Left ventricle myocardium superior (tissue), 1 donor: ENCODE data around the gene UROD. TPM values are rescaled to one million over a fixed set of nuclear protein-coding genes. Genes with fewer than 3 reads are reported as not detected.
"Not testable (repeated sequence)": the region's sequence is repeated elsewhere in the genome, so short reads cannot be mapped to it uniquely, and the experiment has no call there.

Source experiments
- ATAC-seq: fragments of 200-7000 bp; cut with Tn5 transposase; one replicate; pipeline ENCODE4 v1.9.1; 2020; ENCODE audit warnings: mild to moderate bottlenecking, moderate library complexity
- DNase-seq: peaks from one replicate; pipeline ENCODE4 v3.0.0-alpha.2; 2020
- intact Hi-C: fragments of 100-400 bp; cut with micrococcal nuclease; formaldehyde crosslinking; loops from one replicate; pipeline ENCODE4 v1.11.0; 2022
- long read RNA-seq: library from polyadenylated mRNA; unstranded; transcript quantifications from one replicate; pipeline ENCODE4 v2.0.0, GENCODE V29; 2021
- total RNA-seq: library from RNA; stranded (reverse); fragmentation: NEBNext Ultra II Directional; extraction: Animal tissue kit (Norgen Biotek cat#: 25700); gene quantifications from one replicate; pipeline ENCODE4 v1.2.1, GENCODE V29; 2021
- donor health status: DM: no; HTN: yes; CAD: no; lungs with severe emphysema.

The UROD gene
- total RNA-seq = 84.8 TPM
- long read RNA-seq, transcript UROD-201 (10 exons, 1,300 nt) = major isoform, 82 of 114 reads
- long read RNA-seq, partial matches to known transcripts = 15 of 114 reads
- long read RNA-seq, other reads (novel, unspliced or antisense) = 15 of 114 reads

DNA sequence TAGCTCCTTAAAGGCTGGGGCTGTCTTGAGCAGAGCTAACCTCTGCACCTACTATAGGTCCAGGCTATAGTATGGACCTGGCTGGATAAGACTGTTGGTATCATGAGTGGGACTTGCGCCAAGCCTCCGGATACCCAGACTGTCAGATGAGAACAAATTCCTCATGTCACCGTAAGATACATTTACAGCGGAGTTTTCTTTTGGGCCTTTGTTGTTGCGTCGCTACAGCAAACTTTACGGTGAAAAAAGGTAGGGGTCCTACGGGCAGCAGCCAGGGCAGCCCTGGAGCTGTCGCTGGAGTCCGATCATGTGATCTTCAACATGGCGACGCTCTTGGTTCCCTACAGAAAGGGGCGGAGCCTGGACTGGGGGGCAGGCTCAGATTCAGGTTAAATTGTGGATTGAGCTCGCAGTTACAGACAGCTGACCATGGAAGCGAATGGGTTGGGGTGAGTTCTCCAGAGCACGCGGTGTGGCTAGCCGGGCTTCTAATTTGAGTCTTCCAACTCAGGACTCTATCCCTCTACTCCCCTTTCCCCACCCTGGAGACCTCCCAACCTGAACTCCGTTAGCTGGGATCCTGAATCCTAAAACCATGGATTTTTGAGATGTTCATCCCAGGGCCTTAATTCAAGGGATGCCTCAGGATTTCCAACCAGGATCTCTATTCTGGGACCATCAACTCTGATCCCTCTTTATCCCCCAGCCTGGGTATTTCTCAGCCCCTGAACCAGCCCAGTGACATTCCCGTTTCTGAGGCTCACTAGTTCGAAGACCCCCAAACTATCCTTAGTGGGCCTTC lies at the start of gene UROD:
Gene UROD (plus strand): TSS at position 418 of the 802 bp plus-strand sequence. CDS start 12 bp downstream, at position 430.
- intact Hi-C loops = loop anchor here (10.0 kb wide), 1 partner anchor 483 kb away; the partner anchor contains the start of gene TESK2
- ATAC-seq (peak; percentile 94), DNase-seq (peak; percentile 93)

DNA sequence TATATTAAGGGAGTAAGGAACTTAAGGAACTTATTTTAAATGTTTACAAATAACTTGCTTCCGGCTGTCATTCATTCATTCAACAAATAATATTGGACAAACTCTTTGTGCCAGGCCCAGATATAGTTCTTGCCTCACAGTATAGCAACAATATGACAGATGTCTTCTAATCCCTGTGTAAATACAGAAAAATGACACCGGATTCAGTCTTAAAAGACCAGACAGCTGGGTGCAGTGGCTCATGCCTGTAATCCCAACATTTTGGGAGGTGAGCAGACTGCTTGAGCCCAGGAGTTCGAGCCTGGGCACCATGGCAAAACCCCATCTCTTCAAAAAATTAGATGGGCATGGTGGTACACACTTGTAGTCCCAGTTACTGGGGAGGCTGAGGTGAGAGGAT lies 49.3 kb upstream of the UROD start:
- ATAC-seq (no peak), DNase-seq (no peak)
- intact Hi-C loops = no loop called here

DNA sequence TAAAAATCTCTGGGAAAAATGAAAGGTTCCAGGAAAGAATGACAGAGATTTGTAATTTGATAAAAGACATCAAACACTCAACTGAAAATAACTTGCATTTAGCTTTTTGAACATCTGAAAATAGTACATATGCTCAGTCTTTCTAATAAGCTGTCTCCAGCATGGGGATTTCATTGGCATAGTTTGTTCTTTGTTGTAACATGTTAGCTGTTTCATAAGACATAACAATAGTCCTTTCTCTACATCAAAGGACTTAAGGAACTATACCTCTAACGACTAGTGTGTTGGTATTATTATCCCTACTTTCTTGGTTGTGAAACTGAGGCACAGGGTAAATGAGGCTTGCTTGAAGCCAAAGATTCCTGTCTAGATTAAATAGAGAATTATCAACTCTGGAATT lies 47.7 kb upstream of the UROD start:
- no peak for ATAC-seq
- no peak for DNase-seq
- intact Hi-C loops = no loop called here

DNA sequence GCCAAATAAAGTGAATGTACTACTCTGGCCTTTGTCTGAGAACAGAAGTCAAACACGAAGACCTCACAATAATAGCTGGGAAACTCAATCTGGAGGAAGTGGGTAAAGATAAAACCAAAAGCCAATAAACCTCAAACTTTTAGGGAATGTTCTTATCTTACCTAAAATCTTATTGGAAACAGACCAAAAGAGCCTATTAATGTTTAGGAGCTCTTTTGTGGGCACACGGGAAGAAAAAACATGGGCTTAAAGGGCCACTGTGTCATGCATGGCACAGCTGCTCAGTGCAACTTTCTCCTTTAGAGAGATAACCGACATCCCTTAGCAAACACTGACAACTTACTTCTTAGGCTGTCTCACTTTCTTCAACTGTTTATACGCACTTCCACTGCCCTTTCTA lies 41.7 kb upstream of the UROD start:
- DNase-seq = no peak
- intact Hi-C loops = no loop called here
- ATAC-seq = no peak

DNA sequence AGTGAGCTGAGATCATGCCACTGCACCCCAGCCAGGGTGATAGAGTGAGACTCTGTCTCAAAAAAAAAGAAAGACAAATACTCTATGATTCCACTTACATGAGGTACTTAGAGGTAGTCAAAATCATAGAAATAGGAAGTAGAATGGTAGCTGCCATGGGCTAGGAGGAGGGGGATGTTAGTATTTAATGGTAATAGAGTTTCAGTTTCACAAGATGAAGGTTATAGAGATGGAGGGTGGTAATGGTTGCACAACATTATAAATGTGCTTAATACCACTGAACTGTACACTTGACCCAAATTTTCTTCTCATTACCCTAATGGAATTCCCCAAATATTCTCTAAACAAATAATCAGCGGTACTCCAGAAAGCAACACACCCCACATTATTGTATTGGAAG lies 38.4 kb upstream of the UROD start:
- ATAC-seq (no peak), DNase-seq (no peak)
- intact Hi-C loops = no loop called here

DNA sequence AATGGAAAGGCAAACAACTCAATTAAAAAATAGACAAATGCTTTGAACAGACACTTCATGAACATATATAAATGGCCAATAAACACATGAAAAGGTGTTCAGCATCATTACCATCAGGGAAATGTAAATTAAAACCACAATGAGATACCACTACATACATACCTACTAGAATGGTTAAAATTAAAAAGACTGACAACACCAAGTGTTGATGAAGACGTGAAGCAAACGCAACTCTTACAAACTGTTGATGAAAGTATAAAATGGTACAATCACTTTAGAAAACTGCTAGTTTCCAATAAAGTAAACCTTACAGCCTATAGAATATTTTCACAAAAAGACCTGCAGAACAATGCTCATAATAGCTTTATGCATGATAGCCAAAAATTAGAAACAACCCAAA lies 35.8 kb upstream of the UROD start:
- no peak for ATAC-seq
- intact Hi-C loops = no loop called here
- no peak for DNase-seq

DNA sequence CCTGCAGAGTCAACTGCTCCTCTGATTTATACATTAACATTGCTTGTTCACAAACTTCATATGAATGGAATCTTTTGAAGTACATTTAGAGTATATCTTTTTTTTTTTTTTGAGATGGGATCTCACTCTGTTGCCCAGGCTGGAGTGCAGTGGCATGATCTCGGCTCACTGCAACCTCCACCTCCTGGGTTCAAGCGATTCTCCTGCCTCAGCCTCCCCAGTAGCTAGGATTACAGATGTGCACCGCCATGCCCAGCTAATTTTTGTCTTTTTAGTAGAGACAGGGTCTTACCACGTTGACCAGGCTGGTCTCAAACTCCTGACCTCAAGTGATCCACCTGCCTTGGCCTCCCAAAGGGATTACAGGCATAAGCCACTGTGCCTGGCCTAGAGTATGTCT lies 34.7 kb upstream of the UROD start:
- ATAC-seq, intact Hi-C loops, DNase-seq: not testable (repeated sequence)

DNA sequence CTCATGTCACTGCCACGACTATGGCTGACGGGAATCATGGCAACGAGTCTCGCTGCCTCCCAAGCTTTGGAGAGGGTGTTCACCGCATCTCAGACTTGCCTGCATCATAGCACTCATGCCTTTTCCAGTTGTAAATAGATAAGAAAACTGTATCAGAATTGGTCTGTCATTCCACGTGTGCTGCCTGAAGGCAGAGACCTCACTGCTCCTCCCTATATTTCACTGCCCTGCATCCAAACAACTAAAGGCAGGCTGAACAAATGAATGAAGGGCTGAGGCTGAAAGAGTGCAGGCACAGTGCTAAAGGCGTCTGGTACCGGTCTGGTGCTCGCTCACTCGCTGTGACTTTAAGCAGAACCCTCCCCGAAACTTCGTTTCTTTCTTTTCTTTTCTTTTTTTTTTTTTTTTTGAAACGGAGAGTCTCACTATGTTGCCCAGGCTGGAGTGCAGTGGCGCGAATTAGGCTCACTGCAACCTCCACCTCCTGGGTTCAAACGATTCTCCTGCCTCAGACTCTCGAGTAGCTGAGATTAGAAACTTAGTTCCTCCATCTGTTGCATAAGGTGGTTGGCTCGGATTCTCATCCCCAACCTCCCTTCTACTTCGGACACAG lies 26.2 kb upstream of the UROD start:
- intact Hi-C loops = no loop called here
- ATAC-seq (peak; percentile 69), DNase-seq (no peak)

DNA sequence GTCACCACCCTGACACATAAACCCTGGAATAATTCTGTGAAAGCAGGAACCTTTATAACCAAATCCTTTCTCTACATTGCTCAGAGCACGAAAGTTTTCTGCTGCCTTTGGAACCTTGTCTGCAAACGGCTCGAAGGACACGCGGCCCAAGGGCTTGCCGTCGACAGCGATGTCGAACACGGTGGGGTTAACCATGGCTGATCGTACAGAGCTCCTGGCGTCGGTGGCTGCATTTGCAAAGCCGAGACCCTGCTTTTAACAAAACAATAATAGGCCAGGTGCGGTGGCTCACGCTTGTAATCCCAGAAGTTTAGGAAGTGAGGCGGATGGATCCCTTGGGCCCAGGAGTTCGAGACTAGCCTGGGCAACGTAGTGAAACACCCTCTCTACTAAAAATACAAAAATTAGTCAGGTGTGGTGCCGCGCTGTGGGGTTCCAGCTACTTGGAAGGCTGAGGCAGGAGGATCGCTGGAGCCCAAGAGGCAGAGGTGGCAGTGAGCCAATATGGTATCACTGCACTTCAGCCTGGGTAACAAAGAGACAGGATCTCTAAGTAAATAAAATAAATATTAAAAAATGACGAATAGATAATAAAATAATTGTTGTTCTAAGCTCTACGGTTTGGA lies 23.4 kb upstream of the UROD start:
- intact Hi-C loops = no loop called here
- ATAC-seq = no peak
- no peak for DNase-seq

DNA sequence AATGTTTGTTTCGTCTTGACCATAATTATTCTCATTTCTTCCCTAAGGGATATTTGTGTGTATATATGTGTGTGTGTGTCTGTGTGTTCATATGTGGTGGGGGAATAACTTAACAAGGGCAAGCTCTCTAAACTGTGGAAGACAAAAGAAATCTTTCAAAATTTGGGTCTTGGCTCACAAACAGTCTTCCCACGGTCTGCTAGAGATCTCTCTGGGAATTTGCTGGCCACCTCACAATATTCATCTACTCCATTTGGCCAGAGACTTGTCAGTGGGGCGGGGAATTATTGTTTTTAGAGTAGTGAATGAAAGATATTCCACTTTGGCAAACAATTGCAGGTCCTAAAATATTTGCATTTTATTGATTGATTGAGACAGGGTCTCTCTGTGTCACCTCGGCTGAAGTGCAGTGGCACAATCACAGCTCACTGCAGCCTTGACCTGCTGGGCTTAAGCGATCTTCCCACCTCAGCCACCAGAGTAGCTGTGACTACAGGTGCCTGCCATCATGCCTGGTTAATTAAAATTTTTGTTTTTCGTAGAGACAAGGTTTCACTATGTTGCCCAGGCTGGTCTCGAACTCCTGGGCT lies 17.6 kb upstream of the UROD start:
- ATAC-seq (peak; percentile 57), DNase-seq (no peak)
- intact Hi-C loops = no loop called here

DNA sequence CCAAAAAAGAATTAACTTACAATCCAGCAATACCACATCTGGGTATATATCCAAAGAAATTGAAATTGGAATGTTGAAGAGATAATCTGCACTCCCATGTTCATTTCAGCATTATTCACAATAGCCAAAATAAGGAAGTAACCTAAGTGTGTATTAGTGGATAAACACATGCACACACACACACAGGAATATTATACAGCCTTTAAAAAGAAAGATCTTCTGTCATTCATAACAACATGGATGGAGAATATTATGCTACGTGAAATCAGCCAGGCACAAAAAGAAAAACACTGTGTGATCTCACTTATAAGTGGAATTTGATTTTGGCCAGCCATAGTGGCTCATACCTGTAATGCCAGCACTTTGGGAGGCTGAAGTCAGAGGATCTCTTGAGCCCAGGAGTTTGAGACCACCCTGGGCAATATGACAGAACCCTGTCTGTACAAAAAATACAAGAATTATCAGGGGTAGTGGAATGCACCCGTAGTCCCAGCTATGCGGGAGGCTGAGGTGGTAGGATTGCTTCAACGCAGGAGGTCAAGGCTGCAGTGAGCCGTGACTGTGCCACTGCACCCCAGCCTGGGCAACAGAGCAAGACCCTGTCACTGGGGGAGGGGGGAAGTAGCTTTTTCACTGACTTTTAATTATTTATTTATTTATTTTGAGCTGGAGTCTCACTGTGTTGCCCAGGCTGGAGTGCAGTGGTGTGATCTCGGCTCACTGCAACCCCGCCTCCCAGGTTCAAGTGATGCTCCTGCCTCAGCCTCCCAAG lies 16.4 kb upstream of the UROD start:
- intact Hi-C loops = no loop called here
- DNase-seq (no peak), ATAC-seq (no peak)

DNA sequence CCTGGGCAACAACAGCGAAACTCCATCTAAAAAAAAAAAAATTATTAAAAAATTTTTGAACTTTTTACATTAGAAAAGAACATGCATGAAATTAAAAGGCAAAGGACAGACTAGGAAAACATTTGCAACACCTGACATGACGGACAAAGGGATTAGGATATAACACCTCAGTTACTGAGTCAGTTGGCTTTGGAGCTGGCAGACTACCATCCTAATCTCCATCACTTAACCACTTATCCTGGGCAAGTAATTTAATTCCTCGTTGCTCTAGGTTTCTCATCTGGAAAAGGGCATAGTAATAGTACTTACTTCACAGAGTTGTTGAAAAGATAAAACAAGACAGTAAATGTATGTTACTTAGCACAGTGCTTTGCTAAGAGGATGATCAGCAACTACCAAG lies 12.8 kb upstream of the UROD start:
- no peak for ATAC-seq
- intact Hi-C loops = no loop called here
- no peak for DNase-seq

DNA sequence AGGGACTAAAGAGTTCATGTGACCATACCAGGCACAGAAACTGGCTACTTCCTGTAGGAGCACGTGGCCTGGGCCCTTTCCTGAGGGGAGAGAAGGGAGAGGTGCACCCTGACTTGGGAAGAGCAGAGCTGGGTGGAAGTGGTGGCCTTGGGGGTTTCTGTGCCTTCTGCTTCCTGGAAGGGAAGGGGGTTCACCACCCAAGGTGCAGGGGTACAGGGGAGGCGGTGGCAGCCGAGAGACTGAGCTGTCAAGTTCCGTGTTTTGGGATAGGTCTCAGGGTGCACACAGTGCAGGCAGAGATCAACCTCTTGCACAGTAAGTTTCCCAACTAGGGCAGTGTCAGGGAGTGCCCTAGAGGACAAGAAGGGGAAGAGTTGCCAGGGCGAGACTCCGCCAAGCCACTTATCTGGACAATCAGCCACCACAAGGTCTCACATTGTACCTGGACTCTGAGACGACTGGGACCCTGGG lies 11.0 kb upstream of the UROD start:
- ATAC-seq (peak; percentile 46), DNase-seq (no peak)
- intact Hi-C loops = no loop called here

DNA sequence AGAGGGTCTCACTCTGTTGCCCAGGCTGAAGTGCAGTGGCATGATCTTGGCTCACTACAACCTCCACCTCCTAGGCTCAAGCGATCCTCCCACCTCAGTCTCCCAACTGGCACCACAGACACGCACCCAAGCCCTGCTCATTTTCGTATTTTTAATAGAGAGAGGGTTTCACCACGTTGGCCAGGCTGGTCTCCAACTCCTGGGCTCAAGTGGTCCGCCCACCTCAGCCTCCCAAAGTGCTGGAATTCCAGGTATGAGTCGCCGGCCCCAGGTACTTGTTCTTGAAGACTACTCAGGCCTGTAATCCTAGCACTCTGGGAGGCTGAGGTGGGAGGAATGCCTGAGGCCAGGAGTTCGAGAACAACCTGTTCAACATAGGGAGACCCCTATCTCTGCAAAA lies 10.5 kb upstream of the UROD start:
- intact Hi-C loops = not testable (repeated sequence)

DNA sequence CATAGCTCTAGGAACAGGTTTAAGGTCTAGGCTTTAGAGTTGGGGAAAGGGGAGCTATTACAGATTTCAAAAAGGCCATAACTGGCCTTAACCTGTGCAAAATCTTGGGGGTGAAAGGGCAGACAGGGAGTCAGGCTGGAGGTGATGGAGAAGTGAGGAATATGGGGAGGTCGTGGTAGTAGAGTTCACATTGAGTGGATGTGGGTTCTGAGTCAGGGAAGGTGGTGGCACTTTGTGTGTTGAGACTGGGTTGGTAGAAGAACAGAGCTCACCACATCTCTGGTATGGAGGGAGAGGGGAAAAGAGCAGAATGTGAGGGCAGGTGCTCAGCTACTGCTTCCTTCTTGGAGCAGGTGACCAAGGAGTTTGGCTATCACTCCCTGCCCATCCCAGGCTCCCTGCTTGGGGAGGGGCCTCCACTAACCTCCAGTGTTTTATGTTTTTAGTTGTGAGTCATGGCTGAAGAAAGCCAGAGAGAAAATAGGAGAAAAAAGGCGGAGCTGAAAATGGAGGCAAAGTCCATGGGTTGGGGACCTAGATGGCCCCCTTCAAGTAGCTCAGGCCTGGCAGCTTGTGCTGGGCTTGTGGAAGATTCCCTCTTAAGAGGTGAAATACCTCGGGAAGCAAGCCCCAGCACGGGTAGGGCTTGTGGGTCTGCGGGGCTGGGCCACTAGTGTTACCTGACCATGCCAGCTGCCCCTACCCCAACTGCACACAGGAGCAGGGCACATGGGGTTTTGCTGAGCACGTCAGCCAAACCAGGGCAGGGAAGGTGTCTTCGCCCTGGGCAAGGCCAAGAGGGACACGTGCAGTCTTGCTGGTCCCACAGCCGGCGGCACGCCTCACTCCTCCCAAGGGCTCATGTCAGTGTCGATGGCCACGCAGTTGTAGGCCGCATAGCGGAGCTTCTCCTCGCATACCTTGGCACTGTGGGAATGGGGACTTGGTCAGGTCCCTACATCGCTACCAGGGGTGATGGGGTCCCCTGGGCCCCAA lies 9.1 kb upstream of the UROD start:
- DNase-seq (no peak), ATAC-seq (no peak)
- intact Hi-C loops = no loop called here

More for the DNA sequence above, 10.5 kb upstream of the UROD start:
- not testable (repeated sequence) for ATAC-seq, DNase-seq

DNA sequence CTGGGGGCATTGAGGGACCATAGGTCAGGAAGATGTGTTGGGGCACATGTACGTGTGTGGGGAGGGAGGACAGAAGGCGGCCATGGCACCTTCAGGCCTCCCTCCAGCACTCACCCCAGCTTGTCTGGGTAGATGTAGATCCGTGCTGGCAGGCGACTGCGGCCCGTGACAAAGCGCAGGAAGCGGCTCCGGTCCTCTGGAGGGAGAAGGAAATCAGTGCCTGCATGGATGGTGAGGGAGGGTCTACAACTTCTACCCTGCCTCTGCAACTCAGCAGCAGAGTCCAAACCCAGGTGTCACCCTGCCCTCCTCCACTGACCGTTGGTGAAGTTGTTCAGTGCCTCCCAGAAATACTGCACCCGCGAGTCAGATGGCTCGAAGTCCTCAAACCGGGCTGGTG lies 8.3 kb upstream of the UROD start:
- DNase-seq = no peak
- intact Hi-C loops = no loop called here
- no peak for ATAC-seq

DNA sequence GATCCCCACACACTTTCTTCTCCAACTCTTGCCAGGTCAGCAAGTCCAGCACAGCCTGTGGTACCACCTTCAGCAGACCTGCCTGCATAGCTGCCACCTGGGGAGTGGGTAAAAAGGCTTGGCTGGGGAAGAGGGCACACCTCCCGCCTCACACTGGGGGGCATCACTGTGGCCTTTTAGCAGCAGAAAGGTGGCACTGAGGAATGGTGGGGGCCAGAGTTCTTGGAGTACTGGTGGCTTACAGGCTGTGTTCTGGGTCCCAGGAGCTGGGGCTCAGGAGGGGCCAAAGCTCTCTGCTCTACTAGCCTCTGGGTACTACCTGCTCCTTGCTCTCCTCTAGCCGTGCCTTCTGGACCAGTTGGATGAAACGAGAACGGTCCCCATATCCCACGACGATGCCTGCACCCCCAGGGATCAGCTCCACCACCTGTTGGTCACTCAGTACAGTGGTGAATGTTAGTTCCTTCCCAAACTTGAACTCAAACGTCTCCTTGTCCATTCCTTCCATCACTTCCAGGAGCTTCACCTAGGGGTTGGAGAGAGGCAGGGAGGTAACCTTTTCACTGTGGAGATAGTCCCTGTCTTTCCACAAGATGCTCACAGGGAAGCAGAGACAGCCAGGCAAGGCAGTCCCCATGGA lies 7.7 kb upstream of the UROD start:
- DNase-seq = no peak
- no peak for ATAC-seq
- intact Hi-C loops = no loop called here
